HL-60 (cell line): ENCODE results near the gene ACOXL.

Source experiments
- DNase-seq, 2 experiments: peaks; one replicate each; pipeline ENCODE4 v3.0.0-alpha.2; 2010 to 2020; ENCODE audit warnings: low read depth in 1 of 2, low spot score in 1 of 2
- H3K27ac ChIP-seq: fragments of 250-450 bp; sonication (Bioruptor Pico); replicated peaks from 2 replicates; pipeline ENCODE4 v1.5.1; 2020; ENCODE audit warnings: mild to moderate bottlenecking, moderate library complexity
- H3K27me3 ChIP-seq: fragments of 250-450 bp; sonication (Bioruptor Pico); 2 replicates; pipeline ENCODE4 v1.5.1; 2021; ENCODE audit warnings: mild to moderate bottlenecking, moderate library complexity; ENCODE audit not compliant: insufficient read depth, poor library complexity, severe bottlenecking
- H3K4me3 ChIP-seq: replicated peaks from 2 replicates; pipeline ENCODE4 v1.5.1; 2011; ENCODE audit warnings: mild to moderate bottlenecking, control low read depth, low read length; ENCODE audit not compliant: insufficient read depth
- CTCF ChIP-seq: IDR thresholded peaks from one replicate; pipeline ENCODE4 v1.5.1; 2011; ENCODE audit warnings: low read length, control low read depth, inconsistent platforms; ENCODE audit not compliant: insufficient read depth
- GABPA ChIP-seq: IDR thresholded peaks from 2 replicates; pipeline ENCODE4 v1.6.1; 2012; ENCODE audit warnings: low read depth
- POLR2AphosphoS5 ChIP-seq: IDR thresholded peaks from 2 replicates; pipeline ENCODE4 v1.6.1; 2012; ENCODE audit warnings: low read depth
- SPI1 ChIP-seq: IDR thresholded peaks from 2 replicates; pipeline ENCODE4 v1.6.1; 2012; ENCODE audit warnings: low read depth, mild to moderate bottlenecking, borderline replicate concordance
- TF ChIP-seq, protein P1 (sequence below): IDR thresholded peaks from 2 replicates; pipeline ENCODE4 v1.6.1; 2012; ENCODE audit warnings: low read depth; ENCODE audit not compliant: insufficient replicate concordance

The ACOXL gene

GRCh38 chr2:110832740-110833139 lies 100.4 kb downstream of the ACOXL start:
- no peak overlapping the region for H3K4me3 ChIP-seq
- H3K27me3 ChIP-seq: no peaks in the 10 kb centered on the region
- H3K27ac ChIP-seq: no peak overlapping the region
- DNase-seq: no peak
- TF ChIP-seq, protein P1, sequence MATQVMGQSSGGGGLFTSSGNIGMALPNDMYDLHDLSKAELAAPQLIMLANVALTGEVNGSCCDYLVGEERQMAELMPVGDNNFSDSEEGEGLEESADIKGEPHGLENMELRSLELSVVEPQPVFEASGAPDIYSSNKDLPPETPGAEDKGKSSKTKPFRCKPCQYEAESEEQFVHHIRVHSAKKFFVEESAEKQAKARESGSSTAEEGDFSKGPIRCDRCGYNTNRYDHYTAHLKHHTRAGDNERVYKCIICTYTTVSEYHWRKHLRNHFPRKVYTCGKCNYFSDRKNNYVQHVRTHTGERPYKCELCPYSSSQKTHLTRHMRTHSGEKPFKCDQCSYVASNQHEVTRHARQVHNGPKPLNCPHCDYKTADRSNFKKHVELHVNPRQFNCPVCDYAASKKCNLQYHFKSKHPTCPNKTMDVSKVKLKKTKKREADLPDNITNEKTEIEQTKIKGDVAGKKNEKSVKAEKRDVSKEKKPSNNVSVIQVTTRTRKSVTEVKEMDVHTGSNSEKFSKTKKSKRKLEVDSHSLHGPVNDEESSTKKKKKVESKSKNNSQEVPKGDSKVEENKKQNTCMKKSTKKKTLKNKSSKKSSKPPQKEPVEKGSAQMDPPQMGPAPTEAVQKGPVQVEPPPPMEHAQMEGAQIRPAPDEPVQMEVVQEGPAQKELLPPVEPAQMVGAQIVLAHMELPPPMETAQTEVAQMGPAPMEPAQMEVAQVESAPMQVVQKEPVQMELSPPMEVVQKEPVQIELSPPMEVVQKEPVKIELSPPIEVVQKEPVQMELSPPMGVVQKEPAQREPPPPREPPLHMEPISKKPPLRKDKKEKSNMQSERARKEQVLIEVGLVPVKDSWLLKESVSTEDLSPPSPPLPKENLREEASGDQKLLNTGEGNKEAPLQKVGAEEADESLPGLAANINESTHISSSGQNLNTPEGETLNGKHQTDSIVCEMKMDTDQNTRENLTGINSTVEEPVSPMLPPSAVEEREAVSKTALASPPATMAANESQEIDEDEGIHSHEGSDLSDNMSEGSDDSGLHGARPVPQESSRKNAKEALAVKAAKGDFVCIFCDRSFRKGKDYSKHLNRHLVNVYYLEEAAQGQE: no peak
- TF ChIP-seq CTCF (no peak), GABPA (no peak), POLR2AphosphoS5 (no peak), SPI1 (no peak)

GRCh38 chr2:110834134-110834827 lies 101.9 kb downstream of the ACOXL start:
- H3K27me3 ChIP-seq: no peaks in the 10 kb centered on the region
- no peak overlapping the region for H3K27ac ChIP-seq
- no peak overlapping the region for H3K4me3 ChIP-seq
- TF ChIP-seq, protein P1: no peak
- TF ChIP-seq GABPA (no peak), CTCF (no peak), POLR2AphosphoS5 (no peak), SPI1 (no peak)
- DNase-seq: no peak

DNA sequence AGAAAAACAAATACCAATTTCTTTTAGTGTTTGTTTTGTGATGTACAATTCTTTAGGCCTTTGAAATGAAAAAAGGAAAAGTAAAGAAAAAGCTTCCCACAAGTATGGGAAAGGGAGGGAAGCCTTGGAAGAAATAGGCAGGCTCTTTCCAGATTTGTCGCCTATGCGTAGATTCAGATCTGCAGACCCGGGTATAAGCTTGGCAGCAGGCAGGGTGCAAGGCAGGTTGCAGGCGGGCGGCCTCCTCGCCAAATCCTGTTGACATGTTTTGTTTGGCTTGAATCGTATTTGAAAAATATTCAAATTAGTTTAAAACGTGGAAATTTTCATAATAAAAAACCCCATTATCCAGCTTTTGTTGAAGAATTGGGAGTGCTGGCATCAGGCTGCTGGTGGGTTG lies 104.3 kb downstream of the ACOXL start:
- Histone ChIP-seq H3K27ac (no peak overlapping the region), H3K27me3 (no peaks in the 10 kb centered on the region), H3K4me3 (no peak overlapping the region)
- no peak for DNase-seq
- TF ChIP-seq SPI1 (no peak), POLR2AphosphoS5 (no peak), GABPA (no peak), CTCF (no peak)
- TF ChIP-seq, protein P1: no peak
